Stimulated activated CD4-positive, alpha-beta T cell treated with anti-CD3 and anti-CD28 coated beads, Interleukin-2, amount 100 ng/mL, for 4 hours (primary cell): ENCODE measurements around the gene CADPS.

Source experiments
- DNase-seq: peaks from one replicate; pipeline ENCODE4 v3.0.0-alpha.2; 2020; ENCODE audit warnings: low read depth

The CADPS gene

GRCh38 chr3:62874711-62875557 lies at the start of gene CADPS:
CADPS (minus strand) TSS chr3:62875416; CDS start chr3:62875029, 387 bp downstream.
- DNase-seq: no peak

GRCh38 chr3:62923066-62923465 lies 47.9 kb upstream of the CADPS start:
- no peak for DNase-seq

GRCh38 chr3:62922326-62922725 lies 47.1 kb upstream of the CADPS start:
- DNase-seq: no peak

GRCh38 chr3:62920466-62920784 lies 45.2 kb upstream of the CADPS start:
- DNase-seq: no peak

GRCh38 chr3:62919784-62920465 lies 44.7 kb upstream of the CADPS start:
- DNase-seq: no peak

- DNase-seq: no peak
These were observed 43.6 kb upstream of the CADPS start for GRCh38 chr3:62918777-62919176.

- DNase-seq: no peak
These were observed 42.9 kb upstream of the CADPS start for GRCh38 chr3:62918131-62918530.

GRCh38 chr3:62911526-62911925 lies 36.3 kb upstream of the CADPS start:
- no peak for DNase-seq

- no peak for DNase-seq
These were observed 30.1 kb upstream of the CADPS start for GRCh38 chr3:62905331-62905730.

- DNase-seq: no peak
These were observed 23.6 kb upstream of the CADPS start for GRCh38 chr3:62898530-62899496.

- no peak for DNase-seq
These were observed 20.7 kb upstream of the CADPS start for GRCh38 chr3:62895901-62896300.

GRCh38 chr3:62892951-62893350 lies 17.7 kb upstream of the CADPS start:
- DNase-seq: no peak

GRCh38 chr3:62892045-62892444 lies 16.8 kb upstream of the CADPS start:
- DNase-seq: no peak

GRCh38 chr3:62888778-62889177 lies 13.6 kb upstream of the CADPS start:
- no peak for DNase-seq

GRCh38 chr3:62888180-62888579 lies 13.0 kb upstream of the CADPS start:
- no peak for DNase-seq

GRCh38 chr3:62885136-62885535 lies 9.9 kb upstream of the CADPS start:
- no peak for DNase-seq

- DNase-seq: no peak
These were observed 9.1 kb upstream of the CADPS start for GRCh38 chr3:62884096-62884870.

- DNase-seq: no peak
These were observed 7.5 kb upstream of the CADPS start for GRCh38 chr3:62882676-62883200.

GRCh38 chr3:62876064-62876463 lies 848 bp upstream of the CADPS start:
- no peak for DNase-seq

- no peak for DNase-seq
These were observed 364 bp upstream of the CADPS start for GRCh38 chr3:62875558-62876002.
